Suprapubic skin (tissue), 4 donors: ENCODE data around the gene MATCAP1. TPM values are rescaled to one million over a fixed set of nuclear protein-coding genes. Genes with fewer than 3 reads are reported as not detected.

ENCODE experiments used
- DNase-seq, 2 donors: peaks; one replicate each; pipeline ENCODE4 v3.0.0-alpha.2; 2019; ENCODE audit warnings: low spot score in 2 of 2
- H3K27ac ChIP-seq: fragments of 200-600 bp; sonication (generic); one replicate; pipeline ENCODE4 v1.5.1; 2019
- H3K27me3 ChIP-seq: fragments of 200-600 bp; sonication (generic); one replicate; pipeline ENCODE4 v1.5.1; 2019
- H3K36me3 ChIP-seq: fragments of 200-600 bp; sonication (generic); one replicate; pipeline ENCODE4 v1.5.1; 2019
- H3K4me1 ChIP-seq: fragments of 200-600 bp; sonication (generic); one replicate; pipeline ENCODE4 v1.5.1; 2019
- H3K4me3 ChIP-seq: fragments of 200-600 bp; sonication (generic); one replicate; pipeline ENCODE4 v1.5.1; 2019; ENCODE audit warnings: mild to moderate bottlenecking
- H3K9me3 ChIP-seq: fragments of 200-600 bp; sonication (generic); one replicate; pipeline ENCODE4 v1.5.1; 2019
- CTCF ChIP-seq, 2 donors: fragments of 200-600 bp in 1 of 2; fragments of 450-650 bp in 1 of 2; sonication (generic) in 1 of 2; IDR thresholded peaks; one replicate each; pipeline ENCODE4 v1.5.1; 2016 to 2019; ENCODE audit warnings: antibody characterized with exemption in 2 of 2, mild to moderate bottlenecking in 1 of 2, moderate library complexity in 1 of 2
- EP300 ChIP-seq: sonication (generic); formaldehyde crosslinking; IDR thresholded peaks from one replicate; pipeline ENCODE4 v1.6.1; 2017; ENCODE audit warnings: antibody characterized with exemption
- POLR2A ChIP-seq, 2 donors: fragments of 450-650 bp; IDR thresholded peaks; one replicate each; pipeline ENCODE4 v1.6.1; 2017; ENCODE audit warnings: antibody characterized with exemption in 2 of 2, mild to moderate bottlenecking in 2 of 2, moderate library complexity in 2 of 2
- POLR2AphosphoS5 ChIP-seq, 3 donors: sonication (generic); formaldehyde crosslinking; IDR thresholded peaks; one replicate each; pipeline ENCODE4 v1.6.1; 2017; ENCODE audit warnings: antibody characterized with exemption in 3 of 3
- WGBS: methylation state at CpG from one replicate; pipeline ENCODE4 v1.1.5; 2018; 5-methylcytosine and 5-hydroxymethylcytosine counted together
- total RNA-seq, 4 donors: library from RNA; depleted of rRNA; stranded (reverse); fragments of >200 nt; gene quantifications; one replicate each; pipeline ENCODE4 v1.1.0, GENCODE V29; 2016

MATCAP1 gene
- total RNA-seq, 4 donors from 2014 or later, result 14.2 to 30.0 (median 17.3) TPM

DNA sequence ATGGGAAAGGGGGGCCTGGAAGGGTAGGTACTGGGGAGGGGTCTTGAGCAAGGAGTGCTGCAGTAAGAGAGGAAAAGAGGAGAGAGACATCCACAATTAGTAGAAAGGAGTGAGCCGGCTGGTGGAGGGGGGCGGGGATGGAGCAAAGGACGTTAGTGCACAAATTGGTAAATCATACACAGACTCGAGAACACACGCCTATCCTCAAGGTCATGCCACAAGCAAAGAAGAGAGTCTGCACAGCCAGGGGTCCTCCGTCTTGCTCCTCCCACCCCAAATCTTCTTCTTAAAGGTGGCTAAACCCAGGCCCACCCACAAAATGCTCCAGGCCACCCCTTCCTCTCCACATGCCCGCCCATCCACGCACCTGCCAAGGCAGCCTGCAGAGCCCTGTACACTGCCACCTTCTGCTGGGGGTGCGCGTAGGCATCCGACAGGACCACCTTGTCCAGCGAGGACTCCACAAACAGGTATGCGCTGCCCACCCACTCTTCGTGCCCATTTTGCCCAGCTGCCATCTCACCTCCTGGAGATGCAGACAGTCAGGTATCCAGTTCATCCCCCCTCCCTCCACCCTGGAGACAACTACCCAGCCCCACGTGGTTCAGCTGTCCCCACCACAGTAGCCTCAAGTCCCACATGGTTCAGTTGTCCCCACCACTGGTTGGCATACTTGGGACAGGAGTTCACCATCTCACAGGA lies 27.5 kb downstream of the MATCAP1 start:
- H3K27me3 ChIP-seq, result no peaks in the 10 kb centered on the region
- H3K4me3 ChIP-seq, result no peak overlapping the region
- H3K27ac ChIP-seq, result no peak overlapping the region
- no peaks in the 10 kb centered on the region for H3K36me3 ChIP-seq
- TF ChIP-seq POLR2AphosphoS5 (IDR thresholded peaks at IDR 0.05) (no peak), EP300 (no peak), POLR2A (IDR thresholded peaks at IDR 0.05) (no peak), CTCF (IDR thresholded peaks at IDR 0.05) (no peak)
- peaks cover 49% of the 10 kb centered on the region for H3K4me1 ChIP-seq
- WGBS, result 74% methylated on average over 12 of the region's 15 CpGs
- DNase-seq, result no peak
- no peaks in the 10 kb centered on the region for H3K9me3 ChIP-seq

- WGBS, result 32% methylated on average over 28 of the region's 74 CpGs
- no peaks in the 10 kb centered on the region for H3K9me3 ChIP-seq
- H3K4me3 ChIP-seq, result peak overlapping the region; percentile 33
- TF ChIP-seq EP300 (no peak), POLR2AphosphoS5 (IDR thresholded peaks at IDR 0.05) (peak in 1 of 3 donors; percentile 5), POLR2A (IDR thresholded peaks at IDR 0.05) (no peak), CTCF (IDR thresholded peaks at IDR 0.05) (peak; percentile 97 to 99)
- no peak overlapping the region for H3K27ac ChIP-seq
- peaks cover 50% of the 10 kb centered on the region for H3K4me1 ChIP-seq
- DNase-seq, result peak in 1 of 2 donors; percentile 60
- no peaks in the 10 kb centered on the region for H3K27me3 ChIP-seq
- H3K36me3 ChIP-seq, result no peaks in the 10 kb centered on the region
These were observed 28.2 kb downstream of the MATCAP1 start for GRCh38 chr16:67155295-67156142.

- 70% methylated on average over 2 of the region's 61 CpGs for WGBS
- H3K4me3 ChIP-seq, result peak overlapping the region; percentile 33
- H3K36me3 ChIP-seq, result no peaks in the 10 kb centered on the region
- TF ChIP-seq EP300 (no peak), POLR2A (IDR thresholded peaks at IDR 0.05) (no peak), POLR2AphosphoS5 (IDR thresholded peaks at IDR 0.05) (no peak), CTCF (IDR thresholded peaks at IDR 0.05) (no peak)
- DNase-seq, result peak in 1 of 2 donors; percentile 69
- H3K27me3 ChIP-seq, result no peaks in the 10 kb centered on the region
- peaks cover 53% of the 10 kb centered on the region for H3K4me1 ChIP-seq
- H3K9me3 ChIP-seq, result no peaks in the 10 kb centered on the region
- no peak overlapping the region for H3K27ac ChIP-seq
These were observed 29.0 kb downstream of the MATCAP1 start for GRCh38 chr16:67154578-67155294.

DNA sequence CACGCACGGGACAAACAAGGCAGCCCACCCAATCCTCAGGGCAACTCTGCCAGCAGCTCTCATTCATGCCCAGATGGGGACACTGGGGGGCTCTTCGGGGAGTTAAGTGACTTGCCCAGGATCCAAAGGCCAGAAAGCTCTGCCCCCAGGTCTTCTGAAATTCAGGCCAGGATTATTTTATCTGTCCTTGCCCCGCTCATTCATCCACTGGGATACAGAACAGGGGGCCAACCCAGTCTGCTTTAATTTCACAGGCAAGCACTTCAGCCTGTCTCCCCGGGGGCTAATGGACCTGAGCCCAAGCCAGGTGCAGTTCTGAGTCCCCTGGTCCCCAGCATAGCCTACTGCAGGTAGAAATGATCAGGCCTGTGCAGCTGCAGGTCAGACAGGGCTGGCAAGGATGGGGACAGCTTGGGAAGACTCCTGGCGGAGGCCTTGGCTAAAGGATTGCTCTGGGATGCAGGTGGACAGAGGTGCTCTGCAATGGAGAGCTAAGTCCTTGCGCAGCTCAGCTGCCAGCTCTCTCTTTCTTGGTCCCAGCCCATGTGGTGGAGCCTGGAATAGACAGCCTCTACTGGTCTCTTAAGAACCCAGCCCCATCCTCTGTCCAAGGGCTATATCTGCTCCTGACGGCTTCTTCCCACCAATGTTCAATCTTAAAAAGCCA lies 32.2 kb downstream of the MATCAP1 start:
- peak in 1 of 2 donors; percentile 57 for DNase-seq
- H3K4me3 ChIP-seq, result peak overlapping the region; percentile 61
- peaks cover 19% of the 10 kb centered on the region for H3K36me3 ChIP-seq
- H3K27me3 ChIP-seq, result no peaks in the 10 kb centered on the region
- H3K27ac ChIP-seq, result peak overlapping the region; percentile 80
- 48% methylated on average over 6 of the region's 8 CpGs for WGBS
- H3K4me1 ChIP-seq, result peaks cover 42% of the 10 kb centered on the region
- no peaks in the 10 kb centered on the region for H3K9me3 ChIP-seq
- TF ChIP-seq POLR2A (IDR thresholded peaks at IDR 0.05) (no peak), EP300 (no peak), POLR2AphosphoS5 (IDR thresholded peaks at IDR 0.05) (no peak), CTCF (IDR thresholded peaks at IDR 0.05) (no peak)
